GM20431 (cell line): Measurements from ENCODE around the gene OR52R1.
"Not testable (repeated sequence)": the region's sequence is repeated elsewhere in the genome, so short reads cannot be mapped to it uniquely, and the experiment has no call there.

Experiments
- in situ Hi-C: fragments of 300-500 bp; cut with MseI, MboI; formaldehyde crosslinking; loops from one replicate; pipeline ENCODE4 v1.15.0; 2020; ENCODE audit warnings: low sequenced_read_pairs; ENCODE audit not compliant: unreplicated experiment

OR52R1 gene

GRCh38 chr11:4804280-4804679 lies at the start of gene OR52R1:
Gene OR52R1, minus strand, starts transcription at chr11:4804380. Its CDS starts 0 bp downstream, at chr11:4804380.
- in situ Hi-C loops: no loop called here

DNA sequence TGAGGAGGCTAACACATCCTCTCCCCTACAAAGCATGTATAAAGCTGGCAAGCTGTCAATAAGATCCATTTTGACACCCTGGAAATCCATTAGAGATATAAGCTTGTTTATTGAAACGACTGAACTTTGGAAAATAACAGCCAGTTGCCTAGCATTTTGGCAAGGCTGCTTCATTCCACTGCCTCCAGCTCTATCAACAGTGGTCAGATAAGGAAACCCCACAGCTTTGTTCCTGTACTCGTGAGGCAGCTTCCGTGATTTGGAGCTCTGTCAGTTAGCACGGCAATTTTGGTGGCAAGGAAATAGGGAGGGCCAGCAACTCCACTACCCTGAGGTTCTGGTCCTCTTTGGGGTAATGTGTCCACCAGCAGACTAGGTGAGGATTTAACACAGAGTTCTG lies 46.9 kb upstream of the OR52R1 start:
- in situ Hi-C loops: no loop called here

- in situ Hi-C loops: no loop called here
Observed at GRCh38 chr11:4848908-4849532, 44.8 kb upstream of the OR52R1 start, which contains the start of gene OR51S1. Gene OR51S1, minus strand, starts transcription at chr11:4849208. Its CDS starts 0 bp downstream, at chr11:4849208.

GRCh38 chr11:4839851-4840549 lies 35.8 kb upstream of the OR52R1 start:
- in situ Hi-C loops: no loop called here

DNA sequence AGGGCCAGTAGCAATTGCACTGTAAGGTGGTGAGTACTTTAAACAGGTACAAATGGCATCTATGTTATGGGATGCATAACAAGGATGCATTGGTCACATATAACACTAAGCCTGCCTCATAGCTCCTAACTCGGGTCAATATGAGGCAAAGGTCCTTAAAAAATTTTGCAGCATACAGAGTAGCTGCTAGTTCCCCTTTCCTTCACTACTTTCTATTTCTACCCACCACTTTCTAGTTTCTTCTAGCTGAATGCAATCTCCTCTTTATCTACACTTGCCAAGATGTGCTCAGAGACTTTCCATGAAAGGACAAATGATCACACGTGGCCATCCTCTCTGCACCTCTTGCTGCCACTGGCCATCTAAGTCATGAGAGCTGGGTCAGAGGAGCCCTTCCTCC lies 26.7 kb upstream of the OR52R1 start:
- in situ Hi-C loops: no loop called here

- in situ Hi-C loops: no loop called here
Observed at GRCh38 chr11:4830346-4830745, 26.2 kb upstream of the OR52R1 start.

DNA sequence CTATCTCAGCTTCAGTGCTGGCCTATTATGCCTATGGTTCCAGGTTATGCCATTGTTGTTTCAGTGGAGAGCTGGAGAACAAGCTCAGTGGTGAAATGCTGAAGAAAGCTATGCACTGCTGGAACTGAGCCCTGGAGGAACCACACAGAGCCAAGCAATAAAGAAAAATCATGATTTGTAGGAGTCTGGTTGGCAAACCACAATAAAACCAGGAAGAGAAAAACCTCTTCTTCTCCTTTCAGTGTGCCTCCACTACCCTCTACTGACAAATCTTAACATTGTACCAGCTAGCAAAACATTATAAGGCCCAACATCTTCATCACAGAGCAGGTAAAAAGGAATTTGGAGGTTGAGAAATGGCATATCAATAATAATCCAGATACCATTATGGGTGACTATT lies 22.2 kb upstream of the OR52R1 start:
- in situ Hi-C loops: no loop called here

GRCh38 chr11:4825132-4825531 lies 21.0 kb upstream of the OR52R1 start:
- in situ Hi-C loops: no loop called here

DNA sequence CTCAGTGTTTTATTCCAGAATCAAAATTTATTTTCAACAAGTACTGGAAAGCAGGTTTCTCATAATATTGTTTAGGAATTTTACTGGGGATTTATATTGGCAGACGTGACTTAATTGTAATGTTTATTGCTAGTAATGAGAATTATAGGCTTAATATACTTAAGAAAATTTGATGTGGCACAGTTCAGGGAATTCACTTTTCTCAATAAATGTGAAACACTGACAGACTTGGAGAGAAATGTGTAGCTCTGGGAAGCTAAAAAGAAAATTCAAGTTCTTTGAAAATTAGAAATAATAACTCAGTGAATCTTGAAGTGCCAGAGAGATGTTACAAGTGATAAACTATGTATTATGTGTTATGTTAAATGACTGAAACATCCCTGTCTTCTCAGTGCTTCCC lies 16.8 kb upstream of the OR52R1 start, which contains the start of gene OR51F2:
Gene OR51F2 (plus strand): TSS at position 301 of the 400 bp plus-strand sequence. CDS start 101 bp downstream, outside the sequence.
- in situ Hi-C loops: no loop called here

- in situ Hi-C loops: no loop called here
Observed at GRCh38 chr11:4809246-4809645, 5.1 kb upstream of the OR52R1 start.

DNA sequence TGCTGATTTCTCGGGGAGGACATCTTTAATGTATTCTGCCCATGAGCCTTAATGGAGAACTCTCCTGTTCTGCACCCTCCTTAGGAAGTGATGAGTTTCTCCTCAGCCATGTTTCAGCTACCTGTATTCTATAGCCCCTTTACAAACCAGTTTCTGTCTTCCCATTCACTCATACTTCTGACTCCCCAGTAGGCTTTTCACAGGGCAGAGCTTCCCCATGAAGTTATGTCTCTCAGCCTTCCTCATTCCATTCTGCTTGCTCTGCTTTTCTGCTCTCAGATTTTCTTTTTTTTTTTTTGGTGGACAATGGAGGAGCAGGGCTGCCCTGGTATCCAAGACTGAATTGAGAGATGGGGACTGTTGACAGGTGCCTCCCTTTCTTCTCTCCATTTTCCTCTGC lies 4.3 kb upstream of the OR52R1 start:
- in situ Hi-C loops: no loop called here

DNA sequence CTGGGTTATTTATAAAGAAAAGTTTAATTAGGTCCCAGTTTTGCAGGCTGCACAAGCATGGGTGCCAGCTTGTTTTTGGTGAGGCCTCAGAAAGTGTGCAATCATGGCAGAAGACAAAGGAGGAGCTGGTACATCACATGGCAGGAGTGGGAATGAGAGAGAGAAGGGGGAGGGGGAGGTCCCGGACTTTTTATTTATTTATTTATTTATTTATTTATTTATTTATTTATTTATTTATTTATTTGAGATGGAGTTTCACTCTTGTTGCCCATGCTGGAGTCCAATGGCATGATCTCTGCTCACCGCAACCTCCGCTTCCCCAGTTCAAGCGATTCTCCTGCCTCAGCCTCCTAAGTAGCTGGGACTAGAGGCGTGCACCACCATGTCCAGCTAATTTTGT lies 2.9 kb downstream of the OR52R1 start:
- in situ Hi-C loops: not testable (repeated sequence)

DNA sequence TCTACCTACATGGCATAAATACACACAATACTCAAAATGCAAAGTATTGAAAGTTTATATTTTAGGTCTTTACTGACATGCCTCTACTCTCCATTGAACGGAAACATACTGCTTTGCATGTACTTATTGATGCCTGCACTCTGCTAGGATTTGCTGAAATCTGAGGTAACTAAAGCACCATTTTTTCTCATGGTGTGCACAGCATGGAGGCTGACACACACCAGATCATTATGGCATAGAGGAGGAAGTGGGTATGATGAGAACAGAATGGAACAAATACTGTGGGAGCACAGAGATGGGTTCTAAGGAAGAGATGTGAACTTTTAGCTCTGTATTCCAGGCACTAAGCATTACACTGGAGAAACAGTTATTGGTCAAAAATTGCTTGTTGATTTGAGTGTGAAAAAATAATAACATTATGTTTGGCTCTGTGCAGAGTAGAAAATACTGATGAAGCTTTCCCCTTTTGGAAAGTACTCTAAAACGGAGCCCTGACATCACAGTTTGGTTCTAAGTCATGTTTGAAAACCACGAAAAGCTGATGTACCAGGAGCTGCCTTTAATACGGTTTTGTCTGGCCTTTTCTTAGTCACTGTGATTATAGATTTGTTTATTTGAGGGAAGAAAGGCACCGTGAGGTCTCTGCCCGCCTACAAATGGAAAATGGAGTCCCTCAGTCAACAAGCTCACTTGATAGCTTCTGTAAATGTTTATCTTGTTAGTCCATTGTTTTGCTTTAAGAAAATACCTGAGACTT lies 5.6 kb downstream of the OR52R1 start:
- in situ Hi-C loops: no loop called here

- in situ Hi-C loops: no loop called here
Observed at GRCh38 chr11:4797206-4797605, 7.0 kb downstream of the OR52R1 start.

GRCh38 chr11:4782454-4782853 lies 21.7 kb downstream of the OR52R1 start:
- in situ Hi-C loops: no loop called here

DNA sequence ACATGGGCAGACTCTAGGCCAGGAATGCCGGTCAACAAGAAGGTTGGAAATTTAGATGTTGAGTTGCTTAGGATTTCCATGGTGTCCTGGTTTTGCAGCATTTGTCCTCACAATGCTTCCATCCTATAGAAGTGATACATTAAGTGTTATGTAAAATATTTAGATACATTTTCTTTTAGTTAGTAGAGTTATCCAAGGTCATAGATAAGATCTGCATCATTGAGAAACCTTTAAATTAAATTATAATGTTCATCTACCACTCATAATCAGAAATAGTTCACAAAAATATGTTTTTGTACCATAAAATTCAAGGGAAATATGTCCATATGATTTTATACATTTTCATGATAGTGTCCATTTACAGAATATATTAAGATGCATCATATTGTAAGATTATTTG lies 34.3 kb downstream of the OR52R1 start, which contains the start of gene OR51F1:
Gene OR51F1 (minus strand): TSS at position 101 of the 400 bp plus-strand sequence. CDS start 0 bp downstream, at position 101.
- in situ Hi-C loops: no loop called here

GRCh38 chr11:4768094-4768493 lies 36.1 kb downstream of the OR52R1 start:
- in situ Hi-C loops: no loop called here

DNA sequence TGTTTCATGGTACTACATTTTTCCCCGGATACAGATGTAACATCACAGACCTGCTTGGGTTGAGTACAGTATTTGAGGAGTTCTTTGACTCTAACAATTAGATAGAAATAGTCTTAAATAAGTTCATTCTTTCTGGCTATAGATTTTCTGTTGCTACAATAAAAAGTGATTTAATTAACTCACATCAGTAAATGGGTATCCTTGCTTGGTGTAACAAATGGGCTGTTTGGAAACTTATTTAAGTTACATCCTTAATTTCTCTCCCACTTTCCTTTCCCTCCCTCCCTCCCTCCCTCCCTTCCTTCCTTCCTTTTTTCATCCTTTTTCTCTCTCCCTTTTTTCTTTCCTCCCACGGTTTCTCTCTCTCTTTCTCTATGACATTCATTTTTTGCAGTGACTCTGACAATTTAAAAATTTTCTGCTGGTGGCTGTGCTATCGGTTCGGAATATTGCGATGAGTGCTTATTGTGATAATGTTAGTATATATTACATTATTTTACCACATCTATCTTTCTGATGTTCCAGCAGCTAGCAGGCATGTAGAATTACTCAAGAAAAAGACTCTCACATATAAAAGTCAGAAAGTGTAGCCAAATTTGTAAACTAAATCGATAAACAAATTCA lies 37.6 kb downstream of the OR52R1 start:
- in situ Hi-C loops: no loop called here

DNA sequence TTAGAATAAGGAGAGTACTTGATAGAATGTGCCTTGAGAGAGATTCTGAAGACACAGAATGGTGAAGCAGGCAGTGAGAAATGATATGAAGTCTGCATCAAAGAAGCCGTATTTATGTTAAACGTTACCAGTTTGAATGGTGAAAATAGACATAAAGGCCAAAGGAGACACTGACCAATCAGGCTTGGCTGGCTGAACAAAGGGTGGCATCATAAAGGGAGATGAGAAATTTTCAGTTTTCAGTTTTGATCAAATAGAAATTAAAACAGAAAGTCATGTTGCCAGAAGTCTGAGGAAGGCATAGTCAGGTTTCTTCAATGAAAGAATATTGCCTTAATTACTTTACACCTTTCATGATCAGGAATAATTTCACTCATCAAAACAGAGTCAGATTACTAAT lies 41.1 kb downstream of the OR52R1 start:
- in situ Hi-C loops: no loop called here
